NCI-H1417 treated with DMSO at 0.1 percent for 48 hours (cell line): ENCODE data around the gene FGFR2.

Experiments
- DNase-seq: peaks from one replicate; lab custom pipeline; 2025; lab: John Stamatoyannopoulos, UW

The FGFR2 gene

DNA sequence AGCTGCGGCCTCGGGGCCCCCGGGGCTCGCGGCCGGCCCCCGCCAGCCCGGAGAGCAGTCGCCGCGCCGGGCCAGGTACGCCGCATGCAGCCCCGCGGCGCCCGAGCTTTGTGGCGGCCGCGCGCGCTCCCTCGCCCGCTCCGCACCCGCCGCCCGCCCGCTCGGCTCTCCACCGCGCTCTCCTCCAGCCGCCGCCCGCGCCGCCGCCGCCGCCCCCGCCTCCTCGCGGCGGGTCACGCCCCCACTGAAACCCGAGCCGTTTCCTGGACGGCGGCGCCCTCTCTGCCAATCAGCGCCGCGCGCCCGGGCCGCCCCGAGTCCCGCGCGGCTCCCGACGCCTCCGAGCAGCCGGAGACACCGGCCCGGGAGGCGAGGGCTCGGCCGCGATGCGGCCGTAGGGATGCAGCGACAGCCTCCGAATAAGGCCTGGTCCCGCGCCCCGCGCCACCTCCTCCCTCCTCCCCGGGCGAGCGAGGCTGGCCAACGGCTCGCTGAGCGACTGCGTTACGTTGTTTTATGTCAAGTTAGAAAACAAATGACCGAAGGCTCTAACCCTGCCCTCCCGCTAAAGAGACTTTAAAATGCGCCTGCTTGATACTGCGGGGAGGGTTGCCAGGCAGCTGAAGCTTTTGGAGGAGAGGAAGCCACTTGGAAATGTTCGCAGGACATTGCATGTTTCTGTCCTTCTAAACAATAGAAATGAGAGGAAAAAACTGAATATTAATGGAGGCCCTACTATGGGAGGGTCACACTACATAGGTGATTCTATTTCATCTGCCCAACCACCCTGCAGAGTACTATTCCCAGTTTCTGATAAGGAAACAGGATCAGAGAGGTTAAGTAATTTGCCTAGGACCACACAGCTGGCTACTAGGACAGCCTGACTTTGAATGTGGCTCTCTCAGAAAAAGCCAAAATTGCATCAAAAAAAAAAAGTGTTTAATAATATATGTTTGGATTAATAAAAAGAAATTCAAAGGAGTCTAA lies at the start of gene FGFR2:
TSS of gene FGFR2 (minus strand) at position 182 of the 987 bp plus-strand sequence. CDS start 4,627 bp downstream, outside the sequence.
- DNase-seq = no peak

DNA sequence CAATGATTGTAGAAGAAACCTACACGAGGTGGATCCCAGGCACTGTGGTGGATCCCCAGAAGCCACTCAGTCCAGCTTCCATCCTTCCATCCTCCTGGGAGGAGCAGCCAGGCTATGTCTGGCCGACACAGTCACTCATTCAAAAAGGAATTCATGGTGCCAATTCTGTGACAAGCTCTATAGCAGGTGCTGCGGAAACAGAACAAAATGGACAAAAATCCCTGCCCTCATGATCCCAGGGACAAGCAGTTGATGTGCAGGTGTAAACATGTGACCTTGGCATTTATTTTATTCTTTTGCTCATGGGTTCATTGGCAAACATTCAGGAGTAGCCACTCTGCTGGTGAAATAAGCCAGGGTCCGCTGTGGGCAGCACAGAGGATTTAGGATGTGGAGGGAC lies 49.2 kb upstream of the FGFR2 start:
- no peak for DNase-seq

DNA sequence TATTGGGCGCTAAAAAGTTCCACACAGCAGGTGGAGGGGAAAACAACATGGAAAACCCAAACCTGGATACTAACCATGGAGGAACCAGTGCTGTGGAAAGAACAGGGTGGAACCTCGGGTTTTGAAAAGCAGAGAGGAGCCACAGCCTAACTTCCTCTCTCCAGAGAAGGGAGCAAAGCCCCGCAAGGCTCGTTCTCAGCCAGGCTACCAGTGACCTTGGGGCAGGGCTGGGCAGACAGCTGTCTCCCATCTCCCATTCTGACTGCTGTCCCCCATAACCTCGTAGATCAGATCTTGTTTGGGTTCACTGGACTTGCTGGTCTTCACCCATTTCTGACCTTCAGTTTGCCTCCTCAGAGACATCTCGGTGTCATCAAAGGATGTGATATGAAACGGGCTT lies 47.5 kb upstream of the FGFR2 start:
- no peak for DNase-seq

DNA sequence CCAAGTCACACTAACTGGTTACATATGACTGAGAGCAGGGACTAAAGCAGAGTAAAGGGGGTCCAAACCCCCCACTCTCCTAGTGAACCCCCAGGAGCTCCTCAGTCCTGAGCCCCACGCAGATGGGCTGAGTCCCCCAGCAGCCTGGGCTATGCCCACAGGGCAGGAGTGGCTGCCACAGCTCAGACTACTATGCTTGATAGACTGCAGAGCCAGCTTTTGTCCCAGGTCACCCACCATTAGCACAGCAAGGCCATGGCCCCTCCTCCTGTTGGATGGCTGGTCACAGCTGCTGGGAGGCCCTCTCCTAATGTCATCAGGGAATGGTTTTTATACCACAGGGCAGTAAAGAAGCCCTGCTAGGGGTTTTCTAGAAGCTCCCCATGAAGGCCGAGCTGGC lies 46.3 kb upstream of the FGFR2 start:
- no peak for DNase-seq

DNA sequence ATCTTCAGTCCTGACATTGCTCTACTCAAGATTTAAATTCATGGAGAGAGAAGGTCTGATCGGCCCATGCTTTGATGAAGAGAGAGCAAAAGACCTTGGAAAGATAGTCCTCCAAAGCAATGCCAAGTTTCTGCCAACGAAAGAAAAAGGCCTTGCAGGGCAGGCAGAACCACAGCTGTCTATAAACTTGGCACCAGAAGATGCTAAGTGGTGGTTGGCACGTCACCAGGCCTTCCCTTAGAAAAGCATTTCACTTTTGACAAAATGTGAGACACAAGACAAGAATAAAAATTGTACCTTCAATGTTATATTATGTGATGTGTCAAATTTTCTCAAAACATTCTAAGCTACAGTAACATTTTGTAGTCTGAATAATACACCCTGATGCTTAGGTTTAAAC lies 42.0 kb upstream of the FGFR2 start:
- no peak for DNase-seq

DNA sequence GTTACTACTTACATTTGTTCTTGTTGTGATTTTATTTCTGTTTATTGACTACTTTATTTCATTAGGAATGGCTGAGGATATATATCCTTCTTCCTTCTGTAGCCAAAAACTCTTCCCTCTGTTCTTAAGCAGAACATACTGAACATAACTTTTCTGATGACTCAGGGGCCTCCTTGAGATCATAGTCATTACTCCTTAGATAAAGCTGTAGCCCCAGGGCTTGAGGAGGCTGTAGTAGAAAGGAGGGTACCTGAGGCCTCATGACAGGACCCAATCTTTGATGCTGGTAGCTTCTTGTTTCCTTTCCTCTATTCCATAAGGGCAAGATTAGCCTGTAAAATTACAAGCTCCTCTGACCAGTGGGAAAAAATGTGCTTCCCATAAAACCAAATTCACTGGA lies 41.2 kb upstream of the FGFR2 start:
- DNase-seq = no peak

GRCh38 chr10:121637437-121637836 lies 39.2 kb upstream of the FGFR2 start:
- no peak for DNase-seq

DNA sequence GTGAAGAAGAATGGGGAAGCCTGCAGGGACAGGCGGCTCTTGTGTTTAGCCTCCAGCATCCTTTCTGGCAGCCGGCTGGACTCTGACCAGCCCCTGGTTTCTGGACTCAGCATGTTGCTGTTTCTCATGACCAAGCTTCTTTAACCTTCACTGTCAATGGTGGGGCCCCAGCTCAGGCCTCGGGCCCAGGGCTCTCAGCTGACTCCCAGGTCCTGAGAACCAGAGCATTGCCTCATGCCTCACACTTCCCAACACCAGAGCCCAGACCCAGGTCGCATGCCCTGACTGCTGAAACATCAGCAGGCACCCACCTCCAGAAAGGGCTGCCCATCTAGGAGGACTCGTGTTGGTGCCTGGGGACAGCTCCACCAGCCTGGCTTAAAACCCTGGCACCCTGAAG lies 34.8 kb upstream of the FGFR2 start:
- no peak for DNase-seq

DNA sequence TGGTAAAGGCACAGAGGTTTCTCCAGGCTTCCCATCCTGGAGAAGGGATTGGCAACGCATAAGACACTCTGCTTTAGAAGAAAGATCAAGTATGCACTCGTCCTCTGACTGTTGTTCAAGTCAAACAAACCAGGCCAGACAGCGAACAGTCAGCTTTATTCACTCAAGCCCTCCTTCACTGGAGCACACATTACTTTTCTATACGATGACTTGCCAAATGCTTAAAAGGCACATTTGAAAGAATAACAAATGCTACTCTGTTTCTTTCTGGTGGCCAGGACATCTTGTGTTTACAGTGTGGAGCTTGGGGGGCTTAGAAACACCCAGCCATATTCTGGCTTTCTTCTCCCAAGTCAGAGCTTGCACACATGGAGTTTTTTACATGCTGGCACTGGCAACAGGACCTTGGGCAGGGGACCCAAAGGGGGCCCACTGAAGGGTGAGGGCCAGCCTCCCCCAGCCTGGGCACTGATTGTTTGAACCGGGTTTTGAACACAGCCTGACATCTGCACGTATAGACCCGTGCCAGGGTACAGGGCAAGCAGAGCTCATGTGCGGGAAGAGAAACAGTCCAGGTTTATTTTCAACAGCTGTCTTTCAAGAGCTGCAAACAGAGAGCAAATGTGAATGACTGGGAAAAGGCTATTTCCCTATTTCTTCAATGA lies 33.3 kb upstream of the FGFR2 start:
- DNase-seq = no peak

DNA sequence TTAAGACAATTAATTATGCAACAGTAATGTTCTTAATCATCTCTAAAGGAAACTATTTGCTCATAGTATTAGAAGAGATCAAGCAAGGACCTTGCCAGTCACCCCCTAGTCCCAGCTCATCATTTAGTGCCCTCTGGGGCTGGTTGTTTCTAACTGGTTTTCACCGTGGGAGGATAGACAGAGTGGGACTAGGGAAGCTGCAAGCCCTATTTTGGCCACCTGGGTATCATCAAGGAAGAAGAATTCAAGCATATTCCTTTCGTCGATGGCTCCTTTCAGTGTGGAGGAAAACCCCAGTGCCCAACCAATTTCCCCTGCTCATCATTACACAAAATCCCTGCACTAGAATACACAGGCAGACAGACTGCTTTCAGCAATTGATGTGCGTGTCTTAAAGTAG lies 30.6 kb upstream of the FGFR2 start:
- DNase-seq = no peak

DNA sequence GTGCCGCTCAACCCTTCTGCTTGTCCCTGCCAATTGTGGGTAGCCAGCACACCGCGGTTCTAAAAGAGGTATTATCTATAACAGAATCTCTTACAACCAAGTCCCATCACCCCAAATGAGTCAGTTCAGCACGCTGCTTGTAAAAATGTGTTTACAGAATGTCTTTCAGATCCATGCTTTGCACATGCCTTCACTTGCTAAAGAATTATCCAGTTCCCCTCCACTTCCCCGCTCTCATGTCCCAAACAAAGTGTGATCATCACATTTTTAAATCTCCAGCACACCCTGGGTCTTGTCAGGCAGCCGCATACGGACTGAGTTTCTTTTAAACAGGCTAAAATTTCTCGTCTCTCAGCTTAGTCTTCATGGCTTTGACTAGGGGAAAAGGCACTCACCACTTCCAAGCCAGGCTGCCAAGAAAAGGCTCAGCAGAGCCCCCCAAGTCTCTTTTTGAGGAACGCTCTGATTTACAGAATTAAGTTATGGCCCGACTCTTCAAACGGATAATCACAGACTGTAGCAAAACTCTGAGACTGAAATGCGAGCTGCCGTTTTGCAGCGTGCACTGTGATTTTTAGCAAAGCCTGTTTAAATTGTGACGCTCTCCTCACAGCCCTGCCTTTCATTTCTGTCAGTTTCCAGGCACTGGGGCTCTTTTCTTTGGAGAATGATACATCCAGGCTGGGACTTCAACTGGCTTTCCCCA lies 29.8 kb upstream of the FGFR2 start:
- no peak for DNase-seq

GRCh38 chr10:121624836-121625486 lies 26.7 kb upstream of the FGFR2 start:
- DNase-seq = no peak

- no peak for DNase-seq
Observed at GRCh38 chr10:121618906-121619305, 20.7 kb upstream of the FGFR2 start.

- DNase-seq = no peak
Observed at GRCh38 chr10:121617176-121617575, 18.9 kb upstream of the FGFR2 start.

DNA sequence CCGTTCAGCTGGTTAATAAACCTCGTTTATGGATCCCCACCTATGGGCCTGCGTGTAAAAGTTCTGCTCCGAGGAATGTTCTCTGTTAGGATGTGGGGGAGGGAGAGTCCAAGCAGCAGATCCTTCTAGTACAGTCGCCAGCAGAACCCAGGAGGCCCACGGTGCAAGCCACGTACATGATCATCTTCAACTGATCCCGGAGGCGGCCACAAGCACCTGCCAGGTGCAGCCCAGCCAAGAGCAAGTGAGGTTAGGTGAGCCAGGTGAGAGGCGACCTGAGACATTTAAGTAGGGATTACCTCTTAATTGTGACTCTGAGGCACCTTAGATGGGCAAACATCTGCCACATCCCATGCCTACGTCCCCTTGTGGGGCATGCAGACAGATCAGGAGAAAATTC lies 18.0 kb upstream of the FGFR2 start:
- DNase-seq = no peak

DNA sequence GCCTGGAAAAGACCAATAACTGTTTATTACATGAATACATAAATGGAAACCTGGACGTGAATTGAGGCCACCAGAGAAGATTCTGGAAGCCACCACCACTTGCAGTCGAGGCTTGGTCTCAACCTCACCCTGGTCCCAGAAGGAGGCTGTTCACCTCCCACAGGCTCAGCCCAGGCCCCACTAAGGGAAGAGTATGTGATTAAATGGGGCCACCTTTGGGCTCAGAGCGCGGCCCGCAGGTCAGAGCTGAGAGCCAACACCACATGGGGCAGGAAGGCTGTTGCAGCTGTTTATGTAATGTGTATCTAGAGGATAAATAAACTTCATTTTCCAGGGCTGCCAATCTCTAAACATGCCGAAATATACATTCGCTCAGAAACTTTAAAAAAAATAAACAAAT lies 17.6 kb upstream of the FGFR2 start:
- no peak for DNase-seq

DNA sequence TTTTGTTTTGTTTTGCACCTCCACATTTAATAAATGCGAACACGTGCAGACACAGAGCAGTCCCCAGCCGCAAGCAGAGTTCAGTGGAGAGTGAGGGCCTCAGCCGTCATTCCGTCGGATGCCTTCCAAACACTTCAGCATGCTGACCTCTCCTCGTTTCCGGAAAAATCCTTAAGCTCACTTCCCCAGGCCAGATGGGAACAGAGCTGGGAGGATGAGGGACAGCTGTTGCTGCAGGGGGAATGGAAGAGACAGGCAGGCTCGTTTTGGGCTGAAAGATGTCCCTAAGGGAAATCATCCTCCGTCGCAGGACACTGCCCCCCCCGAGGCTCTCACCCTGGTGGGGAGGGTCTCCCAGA lies 17.2 kb upstream of the FGFR2 start:
- no peak for DNase-seq

DNA sequence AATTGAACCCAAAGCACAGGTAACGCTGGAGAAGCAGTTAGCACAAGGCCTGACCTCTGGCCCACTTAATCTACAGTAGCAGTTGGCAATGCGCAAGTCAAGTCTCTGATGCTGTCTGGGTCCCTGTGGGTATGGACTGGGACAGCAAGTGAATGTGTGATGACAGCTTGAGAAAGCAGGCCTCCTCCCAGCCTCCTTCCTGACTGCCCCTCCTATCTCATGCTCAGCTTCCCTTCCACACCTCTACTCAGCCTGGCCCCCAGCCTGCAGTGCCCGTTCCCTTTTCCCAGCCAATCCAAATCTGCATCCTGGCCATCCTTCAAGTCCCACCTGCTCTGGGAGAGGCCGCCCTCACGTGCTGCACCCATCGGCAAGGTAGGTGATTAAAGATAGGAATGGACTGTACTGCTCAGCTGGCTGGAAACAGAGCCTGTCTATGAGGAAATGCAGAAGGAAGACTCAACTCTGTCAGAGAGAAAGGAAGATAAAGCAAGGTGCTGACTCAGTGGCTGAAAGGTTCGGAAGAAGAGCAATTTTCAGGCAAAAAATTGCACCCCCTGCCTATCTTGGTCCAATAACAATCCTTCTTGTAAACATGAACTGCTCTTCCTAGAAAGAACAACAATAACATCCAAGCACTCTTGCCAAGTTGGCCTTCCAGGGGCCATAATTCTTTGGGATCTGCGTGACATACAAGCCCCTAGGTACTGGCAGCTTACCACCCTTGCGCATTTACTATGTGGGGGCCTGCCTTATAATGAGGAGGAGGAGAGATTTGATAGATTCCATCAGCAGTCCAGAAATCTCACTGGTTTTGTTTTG lies 16.6 kb upstream of the FGFR2 start:
- DNase-seq = no peak

GRCh38 chr10:121613456-121613855 lies 15.2 kb upstream of the FGFR2 start:
- DNase-seq = no peak

DNA sequence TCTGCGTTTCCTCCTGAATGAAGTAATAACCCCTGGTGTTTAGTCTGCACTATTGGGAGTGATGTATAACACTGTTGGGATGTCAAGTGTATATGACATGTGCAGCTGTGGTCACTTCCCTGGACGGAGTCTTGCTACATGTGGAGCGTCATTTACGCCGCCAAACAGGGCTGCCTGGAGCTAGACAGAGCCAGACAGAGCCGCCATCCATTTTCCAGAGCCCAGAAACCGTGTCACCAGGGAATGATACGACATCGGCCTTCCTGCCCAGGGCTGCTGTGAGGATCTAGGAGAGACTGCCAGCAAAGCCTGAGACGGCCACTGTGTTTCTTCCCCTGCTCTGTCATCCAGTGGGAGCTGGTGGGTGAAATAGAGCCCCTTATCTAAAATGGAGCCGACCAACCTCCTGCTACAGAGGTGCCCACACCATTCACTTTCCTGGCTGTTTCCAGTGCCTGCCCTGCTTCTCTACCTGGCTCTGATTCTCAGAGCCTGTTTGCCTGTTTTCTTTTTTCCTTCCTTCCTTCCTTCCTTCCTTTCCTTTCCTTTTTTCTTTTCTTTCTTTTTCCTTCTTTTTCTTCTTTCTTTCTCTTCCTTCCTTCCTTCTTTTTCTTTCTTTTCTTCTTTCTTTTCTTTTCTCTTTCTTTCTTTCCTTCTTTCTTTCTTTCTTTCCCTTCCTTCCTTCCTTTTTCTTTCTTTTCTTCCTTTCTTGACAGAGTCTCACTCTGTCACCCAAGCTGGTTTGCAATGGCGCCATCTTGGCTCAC lies 13.3 kb upstream of the FGFR2 start:
- no peak for DNase-seq
